PFSK-1 (cell line): Measurements from ENCODE around the gene ITGAE.

ENCODE experiments used
- POLR2AphosphoS5 ChIP-seq: IDR thresholded peaks from 2 replicates; pipeline ENCODE4 v1.6.1; 2012; ENCODE audit warnings: low read depth, mild to moderate bottlenecking, control low read depth, low read length, moderate library complexity
- SIN3A ChIP-seq: IDR thresholded peaks from 2 replicates; pipeline ENCODE4 v1.6.1; 2012; ENCODE audit warnings: mild to moderate bottlenecking, low read length, moderate library complexity, borderline replicate concordance; ENCODE audit not compliant: insufficient read depth
- TAF1 ChIP-seq: IDR thresholded peaks from 2 replicates; pipeline ENCODE4 v1.6.1; 2012; ENCODE audit warnings: low read length, control low read depth, borderline replicate concordance; ENCODE audit not compliant: insufficient read depth
- TF ChIP-seq, protein P1 (sequence below), 2 experiments: IDR thresholded peaks; 2 replicates each; pipeline versions ENCODE4 v1.6.1 to v1.8.0; 2011 to 2012; ENCODE audit warnings: low read depth in 2 of 2, low read length in 2 of 2, control low read depth in 1 of 2, inconsistent platforms in 1 of 2, mild to moderate bottlenecking in 1 of 2, moderate library complexity in 1 of 2; ENCODE audit not compliant: insufficient read depth in 1 of 2

GRCh38 chr17:3792481-3792880, 8.5 kb downstream of the ITGAE start:
- TF ChIP-seq, protein P1, sequence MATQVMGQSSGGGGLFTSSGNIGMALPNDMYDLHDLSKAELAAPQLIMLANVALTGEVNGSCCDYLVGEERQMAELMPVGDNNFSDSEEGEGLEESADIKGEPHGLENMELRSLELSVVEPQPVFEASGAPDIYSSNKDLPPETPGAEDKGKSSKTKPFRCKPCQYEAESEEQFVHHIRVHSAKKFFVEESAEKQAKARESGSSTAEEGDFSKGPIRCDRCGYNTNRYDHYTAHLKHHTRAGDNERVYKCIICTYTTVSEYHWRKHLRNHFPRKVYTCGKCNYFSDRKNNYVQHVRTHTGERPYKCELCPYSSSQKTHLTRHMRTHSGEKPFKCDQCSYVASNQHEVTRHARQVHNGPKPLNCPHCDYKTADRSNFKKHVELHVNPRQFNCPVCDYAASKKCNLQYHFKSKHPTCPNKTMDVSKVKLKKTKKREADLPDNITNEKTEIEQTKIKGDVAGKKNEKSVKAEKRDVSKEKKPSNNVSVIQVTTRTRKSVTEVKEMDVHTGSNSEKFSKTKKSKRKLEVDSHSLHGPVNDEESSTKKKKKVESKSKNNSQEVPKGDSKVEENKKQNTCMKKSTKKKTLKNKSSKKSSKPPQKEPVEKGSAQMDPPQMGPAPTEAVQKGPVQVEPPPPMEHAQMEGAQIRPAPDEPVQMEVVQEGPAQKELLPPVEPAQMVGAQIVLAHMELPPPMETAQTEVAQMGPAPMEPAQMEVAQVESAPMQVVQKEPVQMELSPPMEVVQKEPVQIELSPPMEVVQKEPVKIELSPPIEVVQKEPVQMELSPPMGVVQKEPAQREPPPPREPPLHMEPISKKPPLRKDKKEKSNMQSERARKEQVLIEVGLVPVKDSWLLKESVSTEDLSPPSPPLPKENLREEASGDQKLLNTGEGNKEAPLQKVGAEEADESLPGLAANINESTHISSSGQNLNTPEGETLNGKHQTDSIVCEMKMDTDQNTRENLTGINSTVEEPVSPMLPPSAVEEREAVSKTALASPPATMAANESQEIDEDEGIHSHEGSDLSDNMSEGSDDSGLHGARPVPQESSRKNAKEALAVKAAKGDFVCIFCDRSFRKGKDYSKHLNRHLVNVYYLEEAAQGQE (IDR thresholded peaks at IDR 0.05; ENCODE audit: insufficient read depth in 1 of 2, low read depth in 2 of 2, low read length in 2 of 2), result no peak
- no peak for TF ChIP-seq SIN3A
- no peak for TF ChIP-seq TAF1
- no peak for TF ChIP-seq POLR2AphosphoS5
